GM21526 (cell line): ENCODE results near the gene SUPT3H.
"Not testable (repeated sequence)": the region's sequence is repeated elsewhere in the genome, so short reads cannot be mapped to it uniquely, and the experiment has no call there.

Experiments used
- ATAC-seq: cut with Tn5 transposase; IDR thresholded peaks from one replicate; pipeline ENCODE4 v1.9.1; 2021; ENCODE audit warnings: moderate library complexity; ENCODE audit not compliant: unreplicated experiment, low FRiP score

The SUPT3H gene

DNA sequence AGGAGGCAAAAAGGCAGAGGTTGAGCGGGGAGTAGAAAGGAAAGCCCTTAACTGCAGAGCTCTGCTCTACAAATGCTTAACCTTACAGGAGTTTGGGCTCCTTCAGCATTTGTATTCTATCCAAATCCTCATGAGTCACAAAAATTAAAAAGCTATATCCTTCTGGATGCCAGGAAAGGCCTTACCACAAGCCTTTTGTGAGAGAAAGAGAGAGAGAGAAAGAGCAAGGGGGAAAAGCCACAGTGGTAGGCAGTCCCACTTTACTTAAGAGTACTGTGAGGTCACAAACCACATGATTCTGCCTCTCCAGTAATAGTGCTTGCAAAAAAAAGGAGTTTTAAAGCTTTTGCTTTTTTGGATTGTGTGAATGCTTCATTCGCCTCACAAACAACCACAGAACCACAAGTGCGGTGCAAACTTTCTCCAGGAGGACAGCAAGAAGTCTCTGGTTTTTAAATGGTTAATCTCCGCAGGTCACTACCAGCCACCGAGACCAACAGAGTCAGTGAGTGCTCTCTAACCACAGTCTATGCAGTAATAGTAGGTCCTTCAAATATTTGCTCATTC, 49.7 kb downstream of the SUPT3H start, which contains the start of gene RUNX2:
Gene RUNX2 (plus strand): TSS at position 375 of the 567 bp plus-strand sequence. CDS start 397 bp downstream, outside the sequence.
- ATAC-seq, result no peak

DNA sequence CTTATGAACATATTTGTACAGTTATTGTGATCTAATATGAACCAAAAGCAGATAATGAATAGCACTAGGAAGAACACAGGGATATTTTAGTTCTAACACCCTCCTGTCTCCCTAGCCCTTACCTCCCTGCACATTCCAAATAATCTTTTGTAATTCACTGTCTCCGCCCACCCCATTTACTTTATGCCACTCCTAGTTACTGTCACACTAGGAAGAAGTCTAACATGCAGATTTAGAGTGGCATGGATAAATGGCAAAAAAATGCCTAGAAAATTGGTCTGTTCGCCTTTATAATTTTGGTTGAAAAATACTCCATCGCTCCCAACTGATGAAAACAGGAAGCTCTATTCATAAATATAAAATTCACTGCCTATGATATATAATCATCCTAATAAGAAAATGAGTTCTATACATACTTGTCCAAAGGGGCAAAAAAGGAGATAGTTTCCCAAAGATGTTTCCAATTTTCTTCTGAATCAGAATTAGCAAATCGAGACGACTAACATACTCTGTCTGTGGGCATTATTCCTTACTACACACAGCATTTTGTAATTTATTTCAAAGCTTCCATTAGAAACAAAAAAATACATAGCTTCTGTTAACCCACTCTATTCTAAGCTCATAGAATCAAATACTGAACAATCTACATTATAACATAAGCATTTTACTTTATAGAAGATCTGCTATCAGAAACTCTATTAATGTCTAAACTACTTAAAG, 50.9 kb downstream of the SUPT3H start:
- ATAC-seq, result no peak

GRCh38 chr6:45323656-45324224, 54.0 kb downstream of the SUPT3H start:
- no peak for ATAC-seq

GRCh38 chr6:45320349-45320748, 57.4 kb downstream of the SUPT3H start:
- no peak for ATAC-seq

GRCh38 chr6:45314146-45314545, 63.6 kb downstream of the SUPT3H start:
- ATAC-seq, result no peak

DNA sequence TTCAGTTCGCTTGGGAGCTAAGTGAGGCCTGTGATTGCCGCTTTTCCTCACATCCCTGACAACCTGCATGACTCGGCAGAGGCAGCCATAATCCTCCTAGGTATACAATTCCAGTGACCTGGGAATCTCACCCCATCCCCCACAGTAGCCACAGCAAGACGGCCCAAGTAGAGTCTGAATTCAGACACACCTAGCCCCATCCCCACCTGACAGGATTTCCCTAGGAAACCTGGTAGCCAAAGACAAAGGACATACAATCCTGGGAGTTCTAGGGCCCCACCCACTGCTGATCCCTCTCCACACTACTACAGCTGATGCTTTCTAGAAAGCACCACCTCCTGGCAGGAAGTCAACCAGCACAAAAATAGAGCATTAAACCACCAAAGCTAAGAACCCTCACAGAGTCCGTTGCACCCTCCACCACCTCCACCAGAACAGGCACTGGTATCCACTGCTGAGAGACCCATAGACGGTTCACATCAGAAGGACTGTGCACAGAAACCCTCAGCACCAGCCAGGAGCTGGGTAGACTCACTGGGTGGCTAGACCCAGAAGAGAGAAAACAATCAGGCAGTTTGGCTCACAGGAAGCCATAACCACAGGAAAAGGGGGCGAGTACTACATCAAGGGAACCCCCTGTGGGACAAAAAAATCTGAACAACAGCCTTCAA, 67.5 kb downstream of the SUPT3H start:
- no peak for ATAC-seq

DNA sequence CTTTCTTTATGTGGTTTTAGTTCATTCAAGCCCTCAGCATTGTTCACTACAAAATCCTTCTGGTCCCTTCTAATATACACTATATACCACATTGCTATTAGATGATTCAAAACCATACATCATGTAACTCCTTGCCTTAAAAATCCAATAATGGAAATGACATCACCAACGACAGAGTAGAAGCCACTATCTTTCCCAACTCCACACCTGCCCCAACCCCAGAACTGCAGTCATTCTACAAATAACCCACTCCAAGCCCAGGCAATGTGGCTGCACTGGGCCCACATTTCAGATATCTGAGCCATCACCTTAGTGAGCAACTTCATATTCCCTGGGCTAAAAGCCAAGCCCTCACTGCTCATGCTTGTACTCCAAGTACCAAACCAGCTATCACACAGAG, 72.2 kb downstream of the SUPT3H start:
- no peak for ATAC-seq

DNA sequence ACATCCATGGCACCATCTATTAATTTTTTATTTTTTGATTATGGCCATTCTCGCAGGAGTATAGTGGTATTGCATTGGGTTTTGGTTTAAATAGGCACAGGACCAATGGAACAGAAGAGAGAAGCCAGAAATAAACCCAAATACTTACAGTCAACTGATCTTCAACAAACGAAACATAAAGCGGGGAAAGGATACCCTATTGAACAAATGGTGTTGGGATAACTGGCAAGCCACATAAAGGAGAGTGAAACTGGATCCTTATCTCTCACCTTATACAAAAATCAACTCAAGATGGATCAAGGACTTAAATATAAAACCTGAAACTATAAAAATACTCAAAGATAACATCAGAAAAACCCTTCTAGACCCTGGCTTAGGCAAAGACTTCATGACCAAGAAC, 74.9 kb downstream of the SUPT3H start:
- no peak for ATAC-seq

GRCh38 chr6:45301348-45302142, 76.2 kb downstream of the SUPT3H start:
- ATAC-seq, result no peak

DNA sequence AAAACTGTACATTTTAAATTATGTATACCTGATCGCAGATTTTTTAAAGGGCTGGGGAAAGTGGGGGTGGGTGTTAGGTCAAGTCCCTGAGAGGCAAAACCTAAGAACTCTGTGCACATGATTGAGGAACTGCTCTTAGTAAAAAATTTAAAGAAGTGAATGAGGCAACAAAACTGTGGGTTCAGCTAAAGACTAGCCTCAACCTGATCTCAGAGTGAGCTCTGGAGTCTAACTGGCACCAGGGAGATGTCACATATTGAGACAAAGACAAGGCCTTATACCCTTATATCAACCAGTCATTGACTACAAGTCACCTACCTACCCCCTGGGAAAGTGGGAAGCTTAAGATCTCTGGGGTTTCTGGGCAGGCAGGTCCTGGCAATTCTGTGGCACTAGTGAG, 77.0 kb downstream of the SUPT3H start:
- ATAC-seq, result no peak

GRCh38 chr6:45299096-45299581, 78.6 kb downstream of the SUPT3H start:
- no peak for ATAC-seq

DNA sequence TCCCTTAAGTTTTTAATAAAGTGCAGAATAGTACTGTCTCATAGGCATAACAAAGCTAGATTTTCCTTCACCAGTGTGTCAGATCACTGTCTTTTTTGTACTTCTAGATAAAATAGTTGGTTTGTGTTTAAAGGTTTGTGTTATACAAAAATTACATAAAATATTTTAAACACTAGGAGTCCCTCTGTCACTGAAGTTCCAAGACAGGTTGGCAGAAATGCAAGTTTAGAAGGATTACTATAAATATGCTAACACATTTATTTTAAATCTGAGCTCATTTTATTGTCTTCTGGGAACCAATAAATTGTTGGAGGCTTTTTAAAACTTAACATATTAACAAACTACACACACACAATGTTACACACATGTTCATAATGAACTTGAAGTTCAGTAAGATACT, 80.4 kb downstream of the SUPT3H start:
- no peak for ATAC-seq

DNA sequence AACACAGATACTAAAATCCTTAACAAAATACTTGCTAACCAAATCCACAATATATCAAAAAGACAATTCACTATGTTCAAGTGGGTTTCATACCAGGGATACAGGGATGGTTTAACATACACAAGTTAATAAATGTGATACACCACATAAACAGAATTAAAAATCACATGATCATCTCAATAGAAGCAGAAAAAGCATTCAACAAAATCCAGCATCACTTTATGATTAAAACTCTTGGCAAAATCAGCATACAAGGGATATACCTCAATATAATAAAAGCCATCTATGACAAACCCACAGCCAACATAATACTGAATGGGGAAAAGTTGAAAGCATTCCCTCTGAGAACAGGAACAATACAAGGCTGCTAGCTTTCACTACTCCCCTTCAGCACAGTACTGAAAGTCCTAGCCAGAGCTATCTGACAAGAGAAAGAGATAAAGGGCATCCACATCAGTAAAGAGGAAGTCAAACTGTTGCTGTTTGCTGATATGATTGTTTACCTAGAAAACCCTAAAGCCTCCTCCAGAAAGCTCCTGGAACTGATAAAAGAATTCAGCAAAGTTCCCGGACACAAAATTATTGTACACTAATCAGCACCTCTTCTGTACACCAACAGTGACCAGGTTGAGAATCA, 83.6 kb downstream of the SUPT3H start:
- ATAC-seq, result not testable (repeated sequence)

DNA sequence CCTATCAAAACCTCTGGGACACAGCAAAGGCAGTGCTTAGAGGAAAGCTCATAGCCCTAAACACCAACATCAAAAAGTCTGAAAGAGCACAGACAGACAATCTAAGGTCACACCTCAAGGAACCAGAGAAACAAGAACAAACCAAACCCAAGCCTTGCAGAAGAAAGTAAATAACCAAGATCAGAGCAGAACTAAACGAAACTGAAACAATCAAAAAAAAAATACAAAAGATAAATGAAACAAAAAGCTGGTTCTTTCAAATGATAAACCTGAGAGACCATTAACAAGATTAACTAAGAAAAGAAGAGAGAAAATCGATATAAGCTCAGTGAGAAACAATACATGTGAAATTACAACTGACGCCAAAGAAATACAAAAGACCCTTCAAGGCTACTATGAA, 84.4 kb downstream of the SUPT3H start:
- no peak for ATAC-seq

GRCh38 chr6:45289751-45290514, 87.8 kb downstream of the SUPT3H start:
- ATAC-seq, result no peak

DNA sequence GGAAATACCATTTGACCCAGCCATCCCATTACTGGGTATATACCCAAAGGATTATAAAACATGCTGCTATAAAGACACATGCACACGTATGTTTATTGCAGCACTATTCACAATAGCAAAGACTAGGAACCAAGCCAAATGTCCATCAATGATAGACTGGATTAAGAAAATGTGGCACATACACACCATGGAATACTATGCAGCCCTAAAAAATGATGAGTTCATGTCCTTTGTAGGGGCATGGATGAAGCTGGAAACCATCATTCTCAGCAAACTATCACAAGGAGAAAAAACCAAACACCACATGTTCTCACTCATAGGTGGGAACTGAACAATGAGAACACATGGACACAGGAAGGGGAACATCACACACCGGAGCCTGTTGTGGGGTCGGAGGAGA, 91.0 kb downstream of the SUPT3H start:
- not testable (repeated sequence) for ATAC-seq

GRCh38 chr6:45278367-45278766, 99.4 kb downstream of the SUPT3H start:
- no peak for ATAC-seq

- ATAC-seq, result not testable (repeated sequence)
These were observed 100.0 kb downstream of the SUPT3H start for GRCh38 chr6:45277741-45278140.

DNA sequence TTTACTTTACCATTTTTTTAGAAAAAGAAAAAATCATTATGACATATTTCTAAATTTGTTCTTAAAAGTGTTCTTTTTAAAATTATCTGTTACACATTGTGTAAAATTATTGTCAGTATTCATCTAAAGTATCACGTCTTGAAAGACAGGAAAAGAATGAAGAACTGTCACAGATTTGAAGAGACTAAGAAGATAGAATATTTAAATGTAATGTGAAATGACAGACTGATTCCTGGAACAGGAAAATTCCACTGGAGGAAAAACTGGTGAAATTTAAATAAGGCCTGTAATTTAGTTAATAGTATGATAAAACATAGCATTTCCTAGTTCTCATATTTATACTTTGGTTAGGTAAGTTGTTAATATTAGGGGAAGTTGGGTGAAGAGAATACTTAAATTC, 102.4 kb downstream of the SUPT3H start:
- ATAC-seq, result no peak
